ENCODE data around the gene CYP1A2.
A peak's percentile ranks its signal among the peaks of the same experiment; 100 is the strongest.

GRCh38 chr15:74776821-74777768 is 28.4 kb downstream of the CYP1A2 start:
- TF ChIP-seq POLR2A (IDR thresholded peaks at IDR 0.05; ENCODE audit: extremely low read depth, insufficient read length) (no peak), CTCF (IDR thresholded peaks at IDR 0.05; ENCODE audit: low read depth, low read length) (no peak), MAX (IDR thresholded peaks at IDR 0.05; ENCODE audit: low read depth, low read length) (peak; percentile 40)

Data from NB4 (cell line).